ENCODE measurements around the gene PNPO.
"Not testable (repeated sequence)": the region's sequence is repeated elsewhere in the genome, so short reads cannot be mapped to it uniquely, and the experiment has no call there.

Gene PNPO

GRCh38 chr17:47918006-47918405 is 23.4 kb upstream of the PNPO start:
- Histone ChIP-seq H3K79me2 (ENCODE audit: insufficient read depth, low read length) (no peaks in the 10 kb centered on the region), H3K9me2 (ENCODE audit: low read depth, low read length) (no peaks in the 10 kb centered on the region), H3K4me2 (ENCODE audit: low read length) (no peak overlapping the region), H3K4me3 (ENCODE audit: low read depth, low read length, poor library complexity, severe bottlenecking) (no peak overlapping the region), H2AFZ (ENCODE audit: low read length) (no peak overlapping the region), H3K27ac (ENCODE audit: low read depth, low read length, poor library complexity, severe bottlenecking) (no peak overlapping the region), H3K9me3 (ENCODE audit: low read length) (no peaks in the 10 kb centered on the region), H3K4me1 (ENCODE audit: insufficient read depth, low read length, severe bottlenecking) (no peaks in the 10 kb centered on the region), H3K27me3 (ENCODE audit: insufficient read depth, low read length) (no peaks in the 10 kb centered on the region), H3F3A (ENCODE audit: insufficient read depth, low read length) (no peaks in the 10 kb centered on the region), H3K36me3 (ENCODE audit: insufficient read depth, low read length) (peaks cover 10% of the 10 kb centered on the region; the same call in 1 of the 2 replicates), H4K20me1 (ENCODE audit: insufficient read depth, low read length) (no peaks in the 10 kb centered on the region), H3K9ac (ENCODE audit: low read length) (no peak overlapping the region)
- TF ChIP-seq CTCF (IDR thresholded peaks at IDR 0.05; ENCODE audit: low read length) (no peak), EZH2 (IDR thresholded peaks at IDR 0.05; ENCODE audit: borderline replicate concordance, low read length) (no peak)

DNA sequence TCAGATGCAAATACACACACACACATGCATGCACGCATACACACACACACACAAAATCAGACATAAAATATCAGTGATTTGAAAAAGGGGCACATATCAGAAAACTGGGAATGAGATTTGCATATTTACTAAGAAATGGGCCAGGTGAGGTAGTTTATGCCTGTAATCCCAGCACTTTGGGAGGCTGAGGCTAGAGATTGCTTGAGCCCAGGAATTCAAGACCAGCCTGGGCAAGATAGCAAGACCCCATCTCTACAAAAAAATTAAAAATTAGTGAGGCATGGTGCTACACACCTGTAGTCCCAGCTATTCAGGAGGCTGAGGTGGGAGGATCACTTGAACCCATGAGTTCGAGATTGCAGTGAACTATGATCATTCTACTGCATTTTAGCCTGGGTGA is 22.4 kb upstream of the PNPO start:
- H3K9ac ChIP-seq (ENCODE audit: low read length), result no peak overlapping the region
- no peaks in the 10 kb centered on the region for H3K4me1 ChIP-seq (ENCODE audit: insufficient read depth, low read length, severe bottlenecking)
- no peak overlapping the region for H3K4me3 ChIP-seq (ENCODE audit: low read depth, low read length, poor library complexity, severe bottlenecking)
- TF ChIP-seq EZH2 (IDR thresholded peaks at IDR 0.05; ENCODE audit: borderline replicate concordance, low read length), result no peak
- TF ChIP-seq CTCF (IDR thresholded peaks at IDR 0.05; ENCODE audit: low read length), result no peak
- H2AFZ ChIP-seq (ENCODE audit: low read length), result no peak overlapping the region
- no peaks in the 10 kb centered on the region for H3K9me3 ChIP-seq (ENCODE audit: low read length)
- H3K27ac ChIP-seq (ENCODE audit: low read depth, low read length, poor library complexity, severe bottlenecking), result no peak overlapping the region
- peaks cover 19% of the 10 kb centered on the region; the same call in 1 of the 2 replicates for H3K36me3 ChIP-seq (ENCODE audit: insufficient read depth, low read length)
- H3K4me2 ChIP-seq (ENCODE audit: low read length), result no peak overlapping the region
- H4K20me1 ChIP-seq (ENCODE audit: insufficient read depth, low read length), result no peaks in the 10 kb centered on the region
- no peaks in the 10 kb centered on the region for H3F3A ChIP-seq (ENCODE audit: insufficient read depth, low read length)
- H3K79me2 ChIP-seq (ENCODE audit: insufficient read depth, low read length), result no peaks in the 10 kb centered on the region
- H3K27me3 ChIP-seq (ENCODE audit: insufficient read depth, low read length), result no peaks in the 10 kb centered on the region
- no peaks in the 10 kb centered on the region for H3K9me2 ChIP-seq (ENCODE audit: low read depth, low read length)

DNA sequence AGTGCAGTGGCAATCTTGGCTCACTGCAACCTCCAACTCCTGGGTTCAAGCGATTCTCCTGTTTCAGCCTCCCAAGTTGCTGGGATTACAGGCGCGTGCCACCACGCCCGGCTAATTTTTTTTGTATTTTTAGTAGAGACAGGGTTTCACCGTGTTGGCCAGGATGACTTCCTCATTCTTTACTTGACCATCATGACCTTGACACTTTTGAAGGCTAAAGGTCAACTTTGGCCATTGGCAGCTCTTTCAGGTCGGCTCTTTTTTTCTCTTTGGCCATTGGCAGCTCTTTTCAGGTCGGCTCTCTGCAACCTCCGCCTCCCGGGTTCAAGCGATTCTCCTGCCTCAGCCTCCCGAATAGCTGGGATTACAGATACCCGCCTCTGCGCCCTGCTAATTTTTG is 21.5 kb upstream of the PNPO start:
- H3K9me3 ChIP-seq (ENCODE audit: low read length); H3K27me3 ChIP-seq (ENCODE audit: insufficient read depth, low read length); H3K4me2 ChIP-seq (ENCODE audit: low read length); H3F3A ChIP-seq (ENCODE audit: insufficient read depth, low read length); H3K9me2 ChIP-seq (ENCODE audit: low read depth, low read length); H3K79me2 ChIP-seq (ENCODE audit: insufficient read depth, low read length); H3K27ac ChIP-seq (ENCODE audit: low read depth, low read length, poor library complexity, severe bottlenecking); H3K9ac ChIP-seq (ENCODE audit: low read length); H4K20me1 ChIP-seq (ENCODE audit: insufficient read depth, low read length); H2AFZ ChIP-seq (ENCODE audit: low read length); H3K4me3 ChIP-seq (ENCODE audit: low read depth, low read length, poor library complexity, severe bottlenecking); H3K4me1 ChIP-seq (ENCODE audit: insufficient read depth, low read length, severe bottlenecking): not testable (repeated sequence)
- peaks cover 27% of the 10 kb centered on the region; the same call in 1 of the 2 replicates for H3K36me3 ChIP-seq (ENCODE audit: insufficient read depth, low read length)

All from OCI-LY1 (cell line).